Colonic mucosa (tissue), 4 donors: ENCODE data around the gene SHF. TPM values are rescaled to one million over a fixed set of nuclear protein-coding genes. Genes with fewer than 3 reads are reported as not detected.

Source experiments
- DNase-seq: peaks from one replicate; pipeline ENCODE4 v3.0.0-alpha.2; 2020
- H3K27ac ChIP-seq: fragments of 200-600 bp; one replicate; pipeline ENCODE4 v1.8.0; 2021
- H3K27me3 ChIP-seq: fragments of 200-600 bp; one replicate; pipeline ENCODE4 v1.8.0; 2021
- H3K36me3 ChIP-seq: fragments of 200-600 bp; one replicate; pipeline ENCODE4 v1.8.0; 2021
- H3K4me1 ChIP-seq: fragments of 200-600 bp; one replicate; pipeline ENCODE4 v1.8.0; 2021; ENCODE audit warnings: mild to moderate bottlenecking
- H3K4me3 ChIP-seq: fragments of 200-600 bp; one replicate; pipeline ENCODE4 v1.8.0; 2021
- H3K9ac ChIP-seq, 2 donors: one replicate each; pipeline ENCODE4 v1.7.0; 2013; ENCODE audit warnings: control low read depth in 2 of 2, low read depth in 2 of 2, low read length in 2 of 2
- H3K9me3 ChIP-seq: fragments of 200-600 bp; one replicate; pipeline ENCODE4 v1.8.0; 2021
- CTCF ChIP-seq: fragments of 200-600 bp; IDR thresholded peaks from one replicate; pipeline ENCODE4 v1.8.0; 2022; ENCODE audit warnings: antibody characterized with exemption, mild to moderate bottlenecking
- intact Hi-C: fragments of 100-400 bp; cut with DNase I; formaldehyde crosslinking; loops from one replicate; pipeline ENCODE4 v1.14.1; 2022
- total RNA-seq, 2 donors: library from RNA; stranded (reverse); fragmentation: NEBNext Ultra II Directional in 1 of 2; extraction: Animal tissue kit (Norgen Biotek cat#: 25700) in 1 of 2; gene quantifications; one replicate each; pipeline ENCODE4 v1.2.1, GENCODE V29; 2021
- donor health status: healthy.
- donor health status: DM: no; HTN: no; CAD: no.
- donor health status: DM: no; HTN: no; CAD: no.

The SHF gene
- total RNA-seq, 2 donors from 2014 or later, result 8.7 to 14.7 TPM

DNA sequence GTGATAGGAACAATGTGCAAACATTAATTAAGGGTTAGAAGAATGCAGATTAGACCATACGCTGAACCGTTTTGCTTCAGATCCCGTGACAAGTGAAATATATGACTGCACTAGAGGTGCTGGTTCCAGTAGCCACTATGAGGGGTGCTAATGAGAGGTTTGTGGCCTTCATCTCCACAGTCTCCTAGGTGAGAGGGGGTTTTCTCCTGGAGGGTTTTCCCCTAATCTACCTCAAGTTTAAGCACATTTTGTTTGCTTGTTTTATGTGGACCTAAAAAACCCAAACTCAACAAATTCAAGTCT lies 13.7 kb upstream of the SHF start:
- H3K36me3 ChIP-seq, result no peaks in the 10 kb centered on the region
- peak overlapping the region; percentile 95 for H3K27ac ChIP-seq
- peak overlapping the region in 1 of 2 donors; percentile 100 for H3K9ac ChIP-seq
- no peaks in the 10 kb centered on the region for H3K27me3 ChIP-seq
- H3K9me3 ChIP-seq, result no peaks in the 10 kb centered on the region
- DNase-seq, result no peak
- TF ChIP-seq CTCF, result no peak
- no peak overlapping the region for H3K4me3 ChIP-seq
- intact Hi-C loops, result loop anchor here (5.0 kb wide), 2 partner anchors 34 to 201 kb away; a partner anchor contains a TSS
- no peaks in the 10 kb centered on the region for H3K4me1 ChIP-seq

GRCh38 chr15:45200799-45201556 lies 13.2 kb upstream of the SHF start:
- intact Hi-C loops, result loop anchor here (5.0 kb wide), 2 partner anchors 34 to 201 kb away; a partner anchor contains a TSS

GRCh38 chr15:45200001-45200798 lies 12.4 kb upstream of the SHF start:
- no peaks in the 10 kb centered on the region for H3K36me3 ChIP-seq
- H3K9me3 ChIP-seq, result no peaks in the 10 kb centered on the region
- peak overlapping the region; percentile 45 for H3K4me3 ChIP-seq
- H3K4me1 ChIP-seq, result no peaks in the 10 kb centered on the region
- peak overlapping the region; percentile 95 for H3K27ac ChIP-seq
- no peak for TF ChIP-seq CTCF
- DNase-seq, result peak; percentile 99
- no peaks in the 10 kb centered on the region for H3K27me3 ChIP-seq
- intact Hi-C loops, result loop anchor here (5.0 kb wide), 2 partner anchors 33 to 202 kb away; a partner anchor contains a TSS
- H3K9ac ChIP-seq, result peak overlapping the region; percentile 94 to 100

More at GRCh38 chr15:45200799-45201556, 13.2 kb upstream of the SHF start:
- H3K36me3 ChIP-seq, result no peaks in the 10 kb centered on the region
- peak overlapping the region; percentile 95 for H3K27ac ChIP-seq
- no peak for TF ChIP-seq CTCF
- no peaks in the 10 kb centered on the region for H3K27me3 ChIP-seq
- H3K4me1 ChIP-seq, result no peaks in the 10 kb centered on the region
- peak; percentile 91 for DNase-seq
- H3K4me3 ChIP-seq, result peak overlapping the region; percentile 45
- peak overlapping the region; percentile 94 to 100 for H3K9ac ChIP-seq
- no peaks in the 10 kb centered on the region for H3K9me3 ChIP-seq

DNA sequence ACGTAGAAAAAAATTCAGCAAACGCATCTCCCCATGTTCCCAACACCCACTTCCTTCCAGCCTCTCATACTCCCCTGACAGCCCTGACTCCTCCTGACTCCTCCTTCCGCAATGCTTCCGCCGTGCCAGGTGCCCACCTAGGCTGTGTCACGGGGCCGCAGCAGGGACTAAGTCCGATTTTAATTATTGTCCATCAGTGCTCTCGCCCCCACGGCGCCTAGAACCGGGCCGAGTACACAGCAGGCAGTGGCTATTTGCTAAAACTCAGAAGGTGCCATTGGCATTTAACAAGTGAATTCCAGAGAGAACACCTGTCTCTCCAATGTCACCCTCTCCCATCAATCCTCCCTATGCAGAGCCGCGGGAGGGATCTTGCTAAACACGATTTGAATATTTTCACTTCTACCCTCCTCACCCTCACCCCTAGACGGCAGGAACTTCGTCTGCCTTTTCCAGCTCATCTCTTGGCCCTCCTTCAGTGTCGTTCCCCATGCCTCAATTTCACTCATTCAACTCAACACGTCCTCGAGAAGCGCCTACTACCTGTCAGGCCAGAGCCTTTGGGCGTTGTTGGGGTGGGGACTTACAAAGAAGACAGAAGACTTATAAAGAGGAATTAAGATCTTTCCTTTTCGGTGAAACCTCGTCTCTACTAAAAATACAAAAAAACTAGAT lies 11.5 kb upstream of the SHF start:
- intact Hi-C loops, result no loop called here
- no peaks in the 10 kb centered on the region for H3K9me3 ChIP-seq
- H3K4me1 ChIP-seq, result no peaks in the 10 kb centered on the region
- peak overlapping the region; percentile 95 for H3K27ac ChIP-seq
- TF ChIP-seq CTCF, result no peak
- no peaks in the 10 kb centered on the region for H3K27me3 ChIP-seq
- DNase-seq, result peak; percentile 68
- peak overlapping the region; percentile 74 to 100 for H3K9ac ChIP-seq
- H3K4me3 ChIP-seq, result peak overlapping the region; percentile 45
- H3K36me3 ChIP-seq, result no peaks in the 10 kb centered on the region
